ENCODE data around the gene SLC2A9. TPM values are rescaled to one million over a fixed set of nuclear protein-coding genes. Genes with fewer than 3 reads are reported as not detected.

Gene SLC2A9
- polyA plus RNA-seq, 1 donor from 2014 or later, result not detected

GRCh38 chr4:9938933-9939332 is 82.4 kb downstream of the SLC2A9 start:
- TF ChIP-seq EP300 (conservative IDR thresholded peaks at IDR 0.05; ENCODE audit: poor library complexity, severe bottlenecking) (no peak), EZH2 (IDR thresholded peaks at IDR 0.05; ENCODE audit: borderline replicate concordance, insufficient read depth, low read length, poor library complexity, severe bottlenecking) (no peak)
- no peak overlapping the region for H2AFZ ChIP-seq (ENCODE audit: low read depth, low read length)
- no peak overlapping the region for H3K4me3 ChIP-seq (ENCODE audit: low read length)
- no peaks in the 10 kb centered on the region for H3K9me3 ChIP-seq (ENCODE audit: low read length)
- no peaks in the 10 kb centered on the region for H3K27me3 ChIP-seq (ENCODE audit: insufficient read depth, low read depth, low read length)
- H4K20me1 ChIP-seq (ENCODE audit: insufficient read depth), result no peaks in the 10 kb centered on the region
- H3K9me2 ChIP-seq (ENCODE audit: insufficient read depth, low read length), result no peaks in the 10 kb centered on the region
- H3K9ac ChIP-seq (ENCODE audit: low read length), result no peak overlapping the region
- H3K27ac ChIP-seq (ENCODE audit: low read length), result no peak overlapping the region
- H3K36me3 ChIP-seq (ENCODE audit: insufficient read depth, low read length), result no peaks in the 10 kb centered on the region
- H3F3A ChIP-seq (ENCODE audit: insufficient read depth, low read length, poor library complexity, severe bottlenecking), result no peaks in the 10 kb centered on the region
- no peaks in the 10 kb centered on the region for H3K79me2 ChIP-seq (replicated peaks; ENCODE audit: insufficient read depth, low read length)
- no peak overlapping the region for H3K4me2 ChIP-seq (ENCODE audit: low read length)

- no peak for TF ChIP-seq EZH2 (IDR thresholded peaks at IDR 0.05; ENCODE audit: borderline replicate concordance, insufficient read depth, low read length, poor library complexity, severe bottlenecking)
- no peak for TF ChIP-seq MXI1 (conservative IDR thresholded peaks at IDR 0.05; ENCODE audit: poor library complexity, severe bottlenecking)
- TF ChIP-seq REST (IDR thresholded peaks at IDR 0.05; ENCODE audit: borderline replicate concordance), result no peak
- TF ChIP-seq POLR2AphosphoS5 (IDR thresholded peaks at IDR 0.05), result no peak
- TF ChIP-seq EP300 (conservative IDR thresholded peaks at IDR 0.05; ENCODE audit: poor library complexity, severe bottlenecking), result no peak
- TF ChIP-seq TAF1 (IDR thresholded peaks at IDR 0.05; ENCODE audit: low read depth), result no peak
- Histone ChIP-seq H3K9me2 (ENCODE audit: insufficient read depth, low read length) (no peaks in the 10 kb centered on the region), H3K36me3 (ENCODE audit: insufficient read depth, low read length) (no peaks in the 10 kb centered on the region), H3K9ac (ENCODE audit: low read length) (no peak overlapping the region), H3F3A (ENCODE audit: insufficient read depth, low read length, poor library complexity, severe bottlenecking) (no peaks in the 10 kb centered on the region), H3K9me3 (ENCODE audit: low read length) (no peaks in the 10 kb centered on the region), H2AFZ (ENCODE audit: low read depth, low read length) (no peak overlapping the region), H4K20me1 (ENCODE audit: insufficient read depth) (no peaks in the 10 kb centered on the region), H3K4me3 (ENCODE audit: low read length) (no peak overlapping the region), H3K27ac (ENCODE audit: low read length) (no peak overlapping the region), H3K4me2 (ENCODE audit: low read length) (no peak overlapping the region), H3K79me2 (replicated peaks; ENCODE audit: insufficient read depth, low read length) (no peaks in the 10 kb centered on the region), H3K27me3 (ENCODE audit: insufficient read depth, low read depth, low read length) (no peaks in the 10 kb centered on the region)
Measured at GRCh38 chr4:9937078-9937477, 84.2 kb downstream of the SLC2A9 start.

GRCh38 chr4:9936129-9936644 is 85.1 kb downstream of the SLC2A9 start:
- no peaks in the 10 kb centered on the region for H3K9me3 ChIP-seq (ENCODE audit: low read length)
- no peaks in the 10 kb centered on the region for H3F3A ChIP-seq (ENCODE audit: insufficient read depth, low read length, poor library complexity, severe bottlenecking)
- H4K20me1 ChIP-seq (ENCODE audit: insufficient read depth), result no peaks in the 10 kb centered on the region
- H3K9me2 ChIP-seq (ENCODE audit: insufficient read depth, low read length), result no peaks in the 10 kb centered on the region
- no peak overlapping the region for H3K9ac ChIP-seq (ENCODE audit: low read length)
- H3K27me3 ChIP-seq (ENCODE audit: insufficient read depth, low read depth, low read length), result no peaks in the 10 kb centered on the region
- no peaks in the 10 kb centered on the region for H3K36me3 ChIP-seq (ENCODE audit: insufficient read depth, low read length)
- H3K4me2 ChIP-seq (ENCODE audit: low read length), result no peak overlapping the region
- H2AFZ ChIP-seq (ENCODE audit: low read depth, low read length), result no peak overlapping the region
- no peak overlapping the region for H3K27ac ChIP-seq (ENCODE audit: low read length)
- H3K4me3 ChIP-seq (ENCODE audit: low read length), result no peak overlapping the region
- H3K79me2 ChIP-seq (replicated peaks; ENCODE audit: insufficient read depth, low read length), result no peaks in the 10 kb centered on the region
- TF ChIP-seq REST (IDR thresholded peaks at IDR 0.05; ENCODE audit: borderline replicate concordance) (no peak), EZH2 (IDR thresholded peaks at IDR 0.05; ENCODE audit: borderline replicate concordance, insufficient read depth, low read length, poor library complexity, severe bottlenecking) (no peak), MXI1 (conservative IDR thresholded peaks at IDR 0.05; ENCODE audit: poor library complexity, severe bottlenecking) (no peak)
